IMR-90 (cell line): ENCODE results near the gene SH3BP2. TPM values are rescaled to one million over a fixed set of nuclear protein-coding genes. Genes with fewer than 3 reads are reported as not detected.

Experiments
- ATAC-seq: fragments of 200-7000 bp; cut with Tn5 transposase; 2 replicates; pipeline ENCODE4 v1.9.1; 2020; ENCODE audit warnings: low read depth, mild to moderate bottlenecking, moderate library complexity
- BruUV-seq: library from RNA; stranded (reverse); fragments of 400-500 nt; replicated peaks from 2 replicates; lab custom pipeline; 2021; lab: Mats Ljungman, UMichigan
- CTCF ChIA-PET: fragments of 300-600 bp; formaldehyde crosslinking; extraction: SDS; loops from one replicate; lab custom pipeline; 2021; ENCODE audit warnings: antibody characterized with exemption; lab: Yijun Ruan, JAX
- POLR2A ChIA-PET: fragments of 300-600 bp; sonication (Branson Sonifier 250); formaldehyde crosslinking; loops from one replicate; lab custom pipeline; 2022; ENCODE audit warnings: antibody characterized with exemption; ENCODE audit not compliant: unreplicated experiment; lab: Charles Lee
- DNase-seq: peaks from one replicate; pipeline ENCODE4 v3.0.0; 2013
- H2AFZ ChIP-seq: replicated peaks from 2 replicates; pipeline ENCODE3; 2013; ENCODE audit warnings: low read length, mild to moderate bottlenecking; ENCODE audit not compliant: poor library complexity
- H2AK5ac ChIP-seq: 2 replicates; pipeline ENCODE4 v1.6.1; 2013; ENCODE audit warnings: low read depth, low read length, inconsistent platforms
- H2AK9ac ChIP-seq: replicated peaks from 2 replicates; pipeline ENCODE3; 2013; ENCODE audit warnings: mild to moderate bottlenecking, low read depth, low read length, moderate library complexity; ENCODE audit not compliant: poor library complexity
- H2BK120ac ChIP-seq: 2 replicates; pipeline ENCODE4 v1.6.1; 2013; ENCODE audit warnings: low read depth, low read length, inconsistent platforms
- H2BK15ac ChIP-seq: 3 replicates; pipeline ENCODE4 v1.6.1; 2013; ENCODE audit warnings: low read depth, low read length, inconsistent platforms
- H2BK20ac ChIP-seq: 2 replicates; pipeline ENCODE4 v1.6.1; 2013; ENCODE audit warnings: low read depth, mild to moderate bottlenecking, inconsistent platforms, low read length, moderate library complexity
- H2BK5ac ChIP-seq: 2 replicates; pipeline ENCODE4 v1.6.1; 2013; ENCODE audit warnings: mild to moderate bottlenecking, low read depth, low read length, inconsistent platforms; ENCODE audit not compliant: poor library complexity, severe bottlenecking
- H3K14ac ChIP-seq: replicated peaks from 2 replicates; pipeline ENCODE4 v1.6.1; 2013; ENCODE audit warnings: low read depth, low read length, inconsistent platforms
- H3K18ac ChIP-seq: 2 replicates; pipeline ENCODE4 v1.6.1; 2013; ENCODE audit warnings: low read depth, low read length, control low read depth
- H3K23ac ChIP-seq: 2 replicates; pipeline ENCODE4 v1.6.1; 2013; ENCODE audit warnings: low read depth, low read length, inconsistent platforms
- H3K27ac ChIP-seq: 2 replicates; pipeline ENCODE4 v1.5.1; 2013; ENCODE audit warnings: mild to moderate bottlenecking, control low read depth, low read length; ENCODE audit not compliant: insufficient read depth
- H3K27me3 ChIP-seq: 2 replicates; pipeline ENCODE4 v1.6.1; 2013; ENCODE audit warnings: low read length; ENCODE audit not compliant: control insufficient read depth, insufficient read depth
- H3K36me3 ChIP-seq: 2 replicates; pipeline ENCODE4 v1.6.1; 2013; ENCODE audit warnings: low read length, mixed read lengths; ENCODE audit not compliant: control insufficient read depth, insufficient read depth
- H3K4ac ChIP-seq: 2 replicates; pipeline ENCODE4 v1.6.1; 2013; ENCODE audit warnings: low read depth, low read length, inconsistent platforms
- H3K4me1 ChIP-seq: 2 replicates; pipeline ENCODE4 v1.6.1; 2013; ENCODE audit warnings: low read length, mixed read lengths; ENCODE audit not compliant: control insufficient read depth, insufficient read depth
- H3K4me2 ChIP-seq: 2 replicates; pipeline ENCODE4 v1.6.1; 2013; ENCODE audit warnings: low read depth, mild to moderate bottlenecking, control low read depth, low read length, moderate library complexity
- H3K4me3 ChIP-seq: 2 replicates; pipeline ENCODE4 v1.5.1; 2013; ENCODE audit warnings: low read depth, mild to moderate bottlenecking, control low read depth, low read length, moderate library complexity; ENCODE audit not compliant: insufficient read depth
- H3K56ac ChIP-seq: 2 replicates; pipeline ENCODE4 v1.6.1; 2013; ENCODE audit warnings: low read length, inconsistent platforms; ENCODE audit not compliant: insufficient read depth; ENCODE audit errors: extremely low read depth
- H3K79me1 ChIP-seq, 2 experiments: 2 replicates each; pipeline ENCODE4 v1.6.1; 2013; ENCODE audit warnings: low read length in 2 of 2, inconsistent platforms in 1 of 2, low read depth in 1 of 2
- H3K9ac ChIP-seq: 2 replicates; pipeline ENCODE4 v1.6.1; 2013; ENCODE audit warnings: low read depth, low read length, control low read depth
- H3K9me1 ChIP-seq: 2 replicates; pipeline ENCODE4 v1.6.1; 2013; ENCODE audit warnings: low read length, inconsistent platforms; ENCODE audit not compliant: insufficient read depth
- H3K9me3 ChIP-seq: 2 replicates; pipeline ENCODE4 v1.6.1; 2013; ENCODE audit warnings: low read length; ENCODE audit not compliant: control insufficient read depth, insufficient read depth
- H4K20me1 ChIP-seq: 2 replicates; pipeline ENCODE4 v1.6.1; 2013; ENCODE audit warnings: low read length, inconsistent platforms; ENCODE audit not compliant: insufficient read depth
- H4K5ac ChIP-seq: 2 replicates; pipeline ENCODE4 v1.6.1; 2013; ENCODE audit warnings: mild to moderate bottlenecking, low read depth, low read length, control low read depth
- H4K8ac ChIP-seq, 2 experiments: 2 replicates each; pipeline ENCODE4 v1.6.1; 2013; ENCODE audit warnings: low read depth in 2 of 2, low read length in 2 of 2, control low read depth in 1 of 2, inconsistent platforms in 1 of 2
- H4K91ac ChIP-seq: 2 replicates; pipeline ENCODE4 v1.6.1; 2013; ENCODE audit warnings: low read depth, low read length, inconsistent platforms; ENCODE audit not compliant: insufficient read depth
- BHLHE40 ChIP-seq: fragments of 150-350 bp; IDR thresholded peaks from 2 replicates; pipeline ENCODE4 v1.6.1; 2016; ENCODE audit warnings: mild to moderate bottlenecking, low read depth, low read length
- CEBPB ChIP-seq: IDR thresholded peaks from 2 replicates; pipeline ENCODE4 v1.6.1; 2012; ENCODE audit warnings: low read depth, low read length, improper control_type of control experiment
- CHD1 ChIP-seq: IDR thresholded peaks from 2 replicates; pipeline ENCODE4 v1.6.1; 2012; ENCODE audit warnings: low read depth, low read length, improper control_type of control experiment
- CTCF ChIP-seq: conservative IDR thresholded peaks from 2 replicates; pipeline ENCODE4 v1.5.1; 2012; ENCODE audit warnings: mild to moderate bottlenecking, low read depth, low read length, improper control_type of control experiment
- ELK1 ChIP-seq: fragments of 150-350 bp; IDR thresholded peaks from 2 replicates; pipeline ENCODE4 v1.6.1; 2016; ENCODE audit warnings: low read depth, mild to moderate bottlenecking, low read length, moderate library complexity, borderline replicate concordance
- FOS ChIP-seq: fragments of 150-350 bp; IDR thresholded peaks from 2 replicates; pipeline ENCODE4 v1.6.1; 2016; ENCODE audit warnings: low read depth, low read length
- MAFK ChIP-seq: IDR thresholded peaks from 2 replicates; pipeline ENCODE4 v1.6.1; 2012; ENCODE audit warnings: low read depth, low read length, improper control_type of control experiment
- MAZ ChIP-seq: IDR thresholded peaks from 2 replicates; pipeline ENCODE4 v1.6.1; 2012; ENCODE audit warnings: low read depth, mild to moderate bottlenecking, low read length, improper control_type of control experiment, moderate library complexity, borderline replicate concordance
- MXI1 ChIP-seq: IDR thresholded peaks from 2 replicates; pipeline ENCODE4 v1.6.1; 2012; ENCODE audit warnings: low read depth, mild to moderate bottlenecking, low read length, moderate library complexity, borderline replicate concordance
- NFE2L2 ChIP-seq: fragments of 150-350 bp; IDR thresholded peaks from 2 replicates; pipeline ENCODE4 v1.6.1; 2016; ENCODE audit warnings: low read depth, mild to moderate bottlenecking, low read length
- POLR2A ChIP-seq: IDR thresholded peaks from 2 replicates; pipeline ENCODE4 v1.6.1; 2012; ENCODE audit warnings: mild to moderate bottlenecking, low read depth, low read length
- RCOR1 ChIP-seq: IDR thresholded peaks from 2 replicates; pipeline ENCODE4 v1.6.1; 2012; ENCODE audit warnings: mild to moderate bottlenecking, low read length, improper control_type of control experiment; ENCODE audit not compliant: insufficient replicate concordance
- RFX5 ChIP-seq: IDR thresholded peaks from 2 replicates; pipeline ENCODE4 v1.8.0; 2012; ENCODE audit warnings: low read depth, mild to moderate bottlenecking, low read length, moderate library complexity
- SMC3 ChIP-seq: fragments of 150-350 bp; IDR thresholded peaks from 2 replicates; pipeline ENCODE4 v1.6.1; 2016; ENCODE audit warnings: low read depth, mild to moderate bottlenecking, antibody characterized with exemption, low read length, moderate library complexity
- USF2 ChIP-seq: fragments of 150-350 bp; IDR thresholded peaks from 2 replicates; pipeline ENCODE4 v1.6.1; 2017; ENCODE audit warnings: mild to moderate bottlenecking, antibody characterized with exemption, low read length, low read depth
- WGBS, 2 experiments: methylation state at CpG; one replicate each; pipeline versions ENCODE4 v1.1.5 to v1.1.7; 2013; ENCODE audit warnings: missing lambda C conversion rate in 2 of 2; ENCODE audit not compliant: insufficient read length in 1 of 2; ENCODE audit errors: extremely low coverage in 2 of 2; 5-methylcytosine and 5-hydroxymethylcytosine counted together
- dilution Hi-C: fragments of 300-500 bp; cut with HindIII; formaldehyde crosslinking; loops from one replicate; pipeline ENCODE4 v1.14.3; 2018; ENCODE audit warnings: low sequenced_read_pairs; ENCODE audit not compliant: unreplicated experiment
- in situ Hi-C: fragments of 300-500 bp; cut with MboI; formaldehyde crosslinking; loops from 3 replicates; pipeline ENCODE4 v1.14.3; 2019; ENCODE audit warnings: low sequenced_read_pairs, inconsistent platforms, mixed read lengths
- intact Hi-C: fragments of 100-400 bp; cut with micrococcal nuclease; formaldehyde crosslinking; loops from 2 replicates; pipeline ENCODE4 v1.10.0; 2022
- polyA plus RNA-seq, 3 experiments: library from polyadenylated mRNA; depleted of rRNA; stranded (reverse); fragments of >200 nt; gene quantifications; 2 replicates each; pipeline ENCODE4 v1.2.3, GENCODE V29; 2012; ENCODE audit warnings: low replicate concordance in 1 of 3
- total RNA-seq: library from RNA; depleted of rRNA; stranded (reverse); fragments of >200 nt; gene quantifications from 2 replicates; pipeline ENCODE4 v1.2.3, GENCODE V29; 2012

Gene SH3BP2
- total and polyA plus RNA-seq, 2 of the 4 experiments (the other 2 are of a cell fraction), result 9.0 to 37.2 TPM

- H4K8ac ChIP-seq, result no peak overlapping the region
- no peak overlapping the region for H4K91ac ChIP-seq
- H2BK20ac ChIP-seq, result no peak overlapping the region
- peaks cover 17% of the 10 kb centered on the region for H3K36me3 ChIP-seq
- dilution Hi-C loops, result no loop called here
- no peak overlapping the region for H3K9ac ChIP-seq
- H3K27me3 ChIP-seq, result no peaks in the 10 kb centered on the region
- H3K79me1 ChIP-seq, result peaks cover 49 to 92% of the 10 kb centered on the region in 2 experiments
- H2AK9ac ChIP-seq, result peak overlapping the region; percentile 61
- BruUV-seq, result no TSS peak
- H3K9me3 ChIP-seq, result no peaks in the 10 kb centered on the region
- no peak overlapping the region for H3K23ac ChIP-seq
- H3K4me1 ChIP-seq, result peaks cover 22% of the 10 kb centered on the region
- no peak overlapping the region for H2BK15ac ChIP-seq
- ATAC-seq, result no peak
- CTCF ChIA-PET, result no interaction called here
- H2BK120ac ChIP-seq, result no peak overlapping the region
- DNase-seq, result no peak
- POLR2A ChIA-PET, result no interaction called here
- H4K20me1 ChIP-seq, result peaks cover 37% of the 10 kb centered on the region
- H3K27ac ChIP-seq, result no peak overlapping the region
- no peak overlapping the region for H3K56ac ChIP-seq
- TF ChIP-seq ELK1, result no peak
- no peak for TF ChIP-seq SMC3
- TF ChIP-seq CTCF, result no peak
- no peak for TF ChIP-seq NFE2L2
- TF ChIP-seq CEBPB, result no peak
- TF ChIP-seq BHLHE40, result no peak
- TF ChIP-seq MAFK, result no peak
- TF ChIP-seq MAZ, result no peak
- no peak for TF ChIP-seq MXI1
- no peak for TF ChIP-seq CHD1
- no peak for TF ChIP-seq FOS
- no peak for TF ChIP-seq RCOR1
- no peak for TF ChIP-seq POLR2A
- TF ChIP-seq USF2, result no peak
- no peak for TF ChIP-seq RFX5
- 90% methylated on average over 2 of the region's 19 CpGs; no CpG with 5 or more reads in 1 of the 2 experiments for WGBS, 2 experiments
- H3K4ac ChIP-seq, result no peak overlapping the region
- H3K14ac ChIP-seq, result no peak overlapping the region
- no peak overlapping the region for H3K4me2 ChIP-seq
- H2AFZ ChIP-seq, result no peak overlapping the region
- intact Hi-C loops, result no loop called here
- no peak overlapping the region for H2BK5ac ChIP-seq
- H4K5ac ChIP-seq, result no peak overlapping the region
- H3K18ac ChIP-seq, result no peak overlapping the region
- H3K4me3 ChIP-seq, result no peak overlapping the region
- H2AK5ac ChIP-seq, result no peak overlapping the region
- in situ Hi-C loops, result loop anchor here (25.0 kb wide), 1 partner anchor 286 kb away; no protein-coding TSS in a partner anchor
- H3K9me1 ChIP-seq, result peaks cover 51% of the 10 kb centered on the region
Measured at GRCh38 chr4:2750719-2751605, 41.9 kb upstream of the SH3BP2 start.
